GM23248 (cell line): ENCODE results near the gene SEBOX.

Source experiments
- EZH2 ChIP-seq: fragments of 200-600 bp; sonication (generic); IDR thresholded peaks from 2 replicates; pipeline ENCODE4 v1.6.1; 2018; ENCODE audit warnings: antibody characterized with exemption, mild to moderate bottlenecking; ENCODE audit not compliant: insufficient read depth, poor library complexity, severe bottlenecking
- EZH2phosphoT487 ChIP-seq: fragments of 200-600 bp; sonication (generic); IDR thresholded peaks from 2 replicates; pipeline ENCODE4 v1.6.1; 2018; ENCODE audit warnings: antibody characterized with exemption, moderate library complexity, mild to moderate bottlenecking, low read depth; ENCODE audit not compliant: insufficient read depth

DNA sequence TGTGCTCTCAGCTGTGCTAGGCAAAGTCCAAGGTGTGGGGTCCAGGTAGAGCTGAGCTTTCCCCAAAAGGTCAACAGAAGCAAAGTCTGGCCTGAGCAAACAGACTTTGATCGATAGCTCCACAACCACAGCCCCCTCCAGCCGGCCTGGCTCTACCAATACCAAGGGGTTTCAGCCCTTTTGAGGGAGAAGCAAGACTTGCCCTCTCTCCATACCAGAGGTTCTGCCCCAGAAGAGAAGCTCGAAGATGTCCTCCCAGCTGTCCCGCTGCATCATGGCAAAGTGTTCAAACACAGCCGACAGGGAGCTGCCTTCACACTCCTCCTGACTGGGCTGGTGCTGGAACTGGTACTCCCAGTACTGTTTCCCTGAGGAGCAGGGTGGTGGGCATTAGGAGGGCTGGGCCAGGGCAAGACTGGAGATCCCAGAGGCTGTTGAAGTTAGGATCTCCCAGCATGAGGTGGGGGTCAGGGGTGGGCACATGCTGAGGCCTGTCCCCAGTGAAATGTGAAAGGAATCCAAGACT, 3.4 kb upstream of the SEBOX start:
- no peak for TF ChIP-seq EZH2phosphoT487
- TF ChIP-seq EZH2: no peak
